ENCODE measurements around the gene MRLN. TPM values are rescaled to one million over a fixed set of nuclear protein-coding genes. Genes with fewer than 3 reads are reported as not detected.

The MRLN gene
- total RNA-seq, 1 donor from 2014 or later = not detected

DNA sequence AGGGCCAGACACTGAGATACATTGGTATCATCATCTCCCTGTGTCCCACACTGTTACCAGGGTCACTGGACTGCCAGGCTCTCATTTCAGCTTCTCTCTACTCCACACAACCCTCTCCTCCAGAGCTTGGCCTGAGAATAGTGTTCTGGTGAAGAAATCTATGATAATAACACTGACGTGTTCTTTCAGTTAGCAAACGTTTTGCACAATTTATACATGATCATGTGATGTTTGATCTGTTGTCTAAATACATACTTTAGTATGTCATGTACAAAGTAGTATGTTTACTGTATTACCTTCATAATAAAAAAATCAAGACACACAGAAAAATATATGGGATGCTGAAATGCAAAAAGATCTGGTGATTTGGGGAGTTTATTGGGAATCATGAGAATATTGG, 48.6 kb downstream of the MRLN start:
- DNase-seq (ENCODE audit: low read depth) (no peak), FAIRE-seq (no peak)
- Histone ChIP-seq H4K20me1 (ENCODE audit: insufficient read depth, low read length) (no peaks in the 10 kb centered on the region), H3K36me3 (ENCODE audit: insufficient read depth, low read length) (no peaks in the 10 kb centered on the region), H3K4me1 (ENCODE audit: insufficient read depth, low read length) (peaks cover 4% of the 10 kb centered on the region), H3K79me2 (ENCODE audit: insufficient read depth, low read length) (no peaks in the 10 kb centered on the region), H3K9me3 (ENCODE audit: insufficient read depth, low read depth, low read length) (no peaks in the 10 kb centered on the region), H3K4me2 (ENCODE audit: low read length) (no peak overlapping the region), H3K9ac (ENCODE audit: low read length) (no peak overlapping the region), H3K4me3 (ENCODE audit: insufficient read depth, low read depth, low read length) (no peak overlapping the region), H3K27ac (ENCODE audit: low read depth, low read length) (no peak overlapping the region), H3K27me3 (ENCODE audit: insufficient read depth, low read length) (no peaks in the 10 kb centered on the region), H2AFZ (ENCODE audit: low read depth, low read length) (no peak overlapping the region)
- TF ChIP-seq EZH2 (IDR thresholded peaks at IDR 0.05; ENCODE audit: insufficient read depth, low read length) = no peak
- TF ChIP-seq, protein P1, sequence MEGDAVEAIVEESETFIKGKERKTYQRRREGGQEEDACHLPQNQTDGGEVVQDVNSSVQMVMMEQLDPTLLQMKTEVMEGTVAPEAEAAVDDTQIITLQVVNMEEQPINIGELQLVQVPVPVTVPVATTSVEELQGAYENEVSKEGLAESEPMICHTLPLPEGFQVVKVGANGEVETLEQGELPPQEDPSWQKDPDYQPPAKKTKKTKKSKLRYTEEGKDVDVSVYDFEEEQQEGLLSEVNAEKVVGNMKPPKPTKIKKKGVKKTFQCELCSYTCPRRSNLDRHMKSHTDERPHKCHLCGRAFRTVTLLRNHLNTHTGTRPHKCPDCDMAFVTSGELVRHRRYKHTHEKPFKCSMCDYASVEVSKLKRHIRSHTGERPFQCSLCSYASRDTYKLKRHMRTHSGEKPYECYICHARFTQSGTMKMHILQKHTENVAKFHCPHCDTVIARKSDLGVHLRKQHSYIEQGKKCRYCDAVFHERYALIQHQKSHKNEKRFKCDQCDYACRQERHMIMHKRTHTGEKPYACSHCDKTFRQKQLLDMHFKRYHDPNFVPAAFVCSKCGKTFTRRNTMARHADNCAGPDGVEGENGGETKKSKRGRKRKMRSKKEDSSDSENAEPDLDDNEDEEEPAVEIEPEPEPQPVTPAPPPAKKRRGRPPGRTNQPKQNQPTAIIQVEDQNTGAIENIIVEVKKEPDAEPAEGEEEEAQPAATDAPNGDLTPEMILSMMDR (IDR thresholded peaks at IDR 0.05; ENCODE audit: insufficient read depth, low read depth, low read length) = no peak
- no peak overlapping the region for H3K4me3 Mint-ChIP-seq (ENCODE audit: unreplicated experiment)
- H3K9me3 Mint-ChIP-seq (ENCODE audit: unreplicated experiment) = peaks cover 4% of the 10 kb centered on the region
- peaks cover 12% of the 10 kb centered on the region for H3K27me3 Mint-ChIP-seq (ENCODE audit: low read depth, unreplicated experiment)
- peaks cover 4% of the 10 kb centered on the region for H3K4me1 Mint-ChIP-seq (ENCODE audit: low read depth, unreplicated experiment)
- peaks cover 3% of the 10 kb centered on the region for H3K36me3 Mint-ChIP-seq (ENCODE audit: low read depth, unreplicated experiment)
- no peak overlapping the region for H3K27ac Mint-ChIP-seq (ENCODE audit: unreplicated experiment)

DNA sequence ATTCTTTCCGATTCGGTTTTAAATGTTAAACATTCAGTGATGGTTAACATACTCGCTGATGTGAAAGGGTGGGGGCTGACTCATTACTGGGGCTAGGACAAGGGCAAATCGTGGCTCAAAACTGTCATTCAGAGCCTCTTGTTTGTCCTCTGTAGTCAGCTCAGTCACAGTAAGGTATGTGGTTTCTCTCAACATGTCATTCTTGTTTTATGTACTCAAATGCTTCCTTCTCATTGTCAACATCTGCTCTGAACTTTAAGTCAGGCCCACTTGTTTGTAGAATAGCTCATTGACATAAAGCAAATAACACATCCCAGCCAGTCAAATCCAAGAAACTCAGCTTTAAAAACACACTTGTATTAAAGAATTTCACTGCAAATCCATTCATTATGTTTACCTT, 50.9 kb downstream of the MRLN start:
- Histone ChIP-seq H3K9ac (ENCODE audit: low read length) (no peak overlapping the region), H3K9me3 (ENCODE audit: insufficient read depth, low read depth, low read length) (no peaks in the 10 kb centered on the region), H3K27me3 (ENCODE audit: insufficient read depth, low read length) (no peaks in the 10 kb centered on the region), H3K4me2 (ENCODE audit: low read length) (no peak overlapping the region), H2AFZ (ENCODE audit: low read depth, low read length) (no peak overlapping the region), H3K36me3 (ENCODE audit: insufficient read depth, low read length) (no peaks in the 10 kb centered on the region), H3K79me2 (ENCODE audit: insufficient read depth, low read length) (no peaks in the 10 kb centered on the region), H3K4me3 (ENCODE audit: insufficient read depth, low read depth, low read length) (no peak overlapping the region), H4K20me1 (ENCODE audit: insufficient read depth, low read length) (no peaks in the 10 kb centered on the region), H3K4me1 (ENCODE audit: insufficient read depth, low read length) (no peaks in the 10 kb centered on the region), H3K27ac (ENCODE audit: low read depth, low read length) (no peak overlapping the region)
- DNase-seq (ENCODE audit: low read depth) (no peak), FAIRE-seq (no peak)
- peaks cover 4% of the 10 kb centered on the region for H3K27me3 Mint-ChIP-seq (ENCODE audit: low read depth, unreplicated experiment)
- H3K4me1 Mint-ChIP-seq (ENCODE audit: low read depth, unreplicated experiment) = peaks cover 4% of the 10 kb centered on the region
- H3K9me3 Mint-ChIP-seq (ENCODE audit: unreplicated experiment) = peaks cover 4% of the 10 kb centered on the region
- no peak for TF ChIP-seq EZH2 (IDR thresholded peaks at IDR 0.05; ENCODE audit: insufficient read depth, low read length)
- TF ChIP-seq, protein P1 (IDR thresholded peaks at IDR 0.05; ENCODE audit: insufficient read depth, low read depth, low read length) = no peak
- H3K4me3 Mint-ChIP-seq (ENCODE audit: unreplicated experiment) = no peak overlapping the region
- no peak overlapping the region for H3K27ac Mint-ChIP-seq (ENCODE audit: unreplicated experiment)
- peaks cover 3% of the 10 kb centered on the region for H3K36me3 Mint-ChIP-seq (ENCODE audit: low read depth, unreplicated experiment)

DNA sequence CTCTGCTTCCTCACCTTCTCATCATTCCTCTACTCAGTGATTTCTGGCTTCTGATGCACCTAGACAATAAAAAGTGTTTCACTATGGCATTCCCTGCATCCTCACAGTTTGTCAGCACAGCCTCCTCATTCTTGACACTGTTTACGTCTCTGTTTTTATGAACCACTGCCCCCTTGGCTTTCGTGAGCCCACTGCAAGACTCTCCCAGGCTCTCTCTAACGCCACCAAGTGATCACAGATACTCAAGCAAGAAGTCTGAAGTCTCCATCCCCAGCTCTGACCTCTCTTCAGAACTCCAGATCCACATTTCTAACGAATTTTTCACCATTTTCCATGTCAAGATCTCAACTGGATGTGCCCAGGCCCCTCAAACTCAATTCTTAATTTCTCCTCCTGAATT, 52.5 kb downstream of the MRLN start:
- Histone ChIP-seq H3K79me2 (ENCODE audit: insufficient read depth, low read length) (no peaks in the 10 kb centered on the region), H3K9me3 (ENCODE audit: insufficient read depth, low read depth, low read length) (no peaks in the 10 kb centered on the region), H3K9ac (ENCODE audit: low read length) (no peak overlapping the region), H3K27ac (ENCODE audit: low read depth, low read length) (no peak overlapping the region), H4K20me1 (ENCODE audit: insufficient read depth, low read length) (no peaks in the 10 kb centered on the region), H3K36me3 (ENCODE audit: insufficient read depth, low read length) (no peaks in the 10 kb centered on the region), H2AFZ (ENCODE audit: low read depth, low read length) (no peak overlapping the region), H3K4me3 (ENCODE audit: insufficient read depth, low read depth, low read length) (no peak overlapping the region), H3K4me2 (ENCODE audit: low read length) (no peak overlapping the region), H3K4me1 (ENCODE audit: insufficient read depth, low read length) (no peaks in the 10 kb centered on the region), H3K27me3 (ENCODE audit: insufficient read depth, low read length) (no peaks in the 10 kb centered on the region)
- Mint-ChIP-seq H3K9me3 (ENCODE audit: unreplicated experiment) (peaks cover 4% of the 10 kb centered on the region), H3K27me3 (ENCODE audit: low read depth, unreplicated experiment) (peaks cover 4% of the 10 kb centered on the region), H3K4me1 (ENCODE audit: low read depth, unreplicated experiment) (peaks cover 4% of the 10 kb centered on the region), H3K36me3 (ENCODE audit: low read depth, unreplicated experiment) (peaks cover 3% of the 10 kb centered on the region), H3K27ac (ENCODE audit: unreplicated experiment) (no peak overlapping the region), H3K4me3 (ENCODE audit: unreplicated experiment) (no peak overlapping the region)
- TF ChIP-seq, protein P1 (IDR thresholded peaks at IDR 0.05; ENCODE audit: insufficient read depth, low read depth, low read length) = no peak
- TF ChIP-seq EZH2 (IDR thresholded peaks at IDR 0.05; ENCODE audit: insufficient read depth, low read length) = no peak
- DNase-seq (ENCODE audit: low read depth) (no peak), FAIRE-seq (no peak)
